Sigmoid colon (tissue), 4 donors: ENCODE measurements around the gene TTC39B.

ENCODE experiments used
- POLR2A ChIP-seq, 2 donors: fragments of 450-650 bp; IDR thresholded peaks; one replicate each; pipeline ENCODE4 v1.6.1; 2016; ENCODE audit warnings: antibody characterized with exemption in 2 of 2, mild to moderate bottlenecking in 2 of 2, moderate library complexity in 2 of 2
- POLR2AphosphoS5 ChIP-seq, 4 donors: sonication (generic); formaldehyde crosslinking; IDR thresholded peaks; one replicate each; pipeline ENCODE4 v1.6.1; 2017; ENCODE audit warnings: antibody characterized with exemption in 4 of 4

DNA sequence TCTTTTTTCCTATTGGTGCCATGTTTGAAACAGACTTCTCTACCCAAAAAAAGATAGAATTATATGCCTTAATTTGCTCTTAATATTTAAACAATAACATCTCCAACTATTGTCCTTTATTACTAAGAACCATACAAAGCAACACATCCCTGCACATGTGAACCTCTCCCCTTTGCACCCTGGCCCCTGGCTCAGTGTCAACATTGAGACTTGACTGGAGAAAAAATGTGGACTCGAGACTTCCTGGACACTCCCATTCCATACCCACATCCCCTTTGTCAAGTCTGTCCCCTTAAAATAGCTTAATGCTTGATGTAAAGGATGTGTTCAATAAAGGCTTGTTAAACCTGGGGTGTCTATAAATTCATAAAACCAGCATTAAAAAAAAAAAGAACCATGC lies 53.2 kb downstream of the TTC39B start:
- no peak for TF ChIP-seq POLR2AphosphoS5 (IDR thresholded peaks at IDR 0.05)
- no peak for TF ChIP-seq POLR2A (IDR thresholded peaks at IDR 0.05)
